ENCODE data around the gene MAS1.

DNA sequence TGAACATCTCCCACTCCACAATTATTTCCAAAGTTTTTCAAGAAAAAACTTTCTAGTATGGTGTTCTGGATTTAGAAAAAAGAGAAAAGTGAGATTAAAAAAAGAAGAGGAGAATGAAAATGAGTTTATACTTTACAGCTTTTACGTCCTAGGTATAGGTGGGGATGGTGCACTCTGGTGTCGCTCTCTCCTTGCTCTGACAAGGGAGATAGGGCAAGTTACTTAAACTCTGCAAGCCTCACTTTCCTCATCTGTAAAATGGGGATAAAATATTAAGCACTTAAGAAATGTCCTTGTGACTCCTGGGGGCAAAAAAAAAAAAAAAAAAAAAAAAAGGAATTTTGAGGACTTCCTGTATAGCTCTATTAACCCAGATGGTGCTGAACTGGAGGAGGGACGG, 4.5 kb upstream of the MAS1 start:
- TF ChIP-seq, protein P1, sequence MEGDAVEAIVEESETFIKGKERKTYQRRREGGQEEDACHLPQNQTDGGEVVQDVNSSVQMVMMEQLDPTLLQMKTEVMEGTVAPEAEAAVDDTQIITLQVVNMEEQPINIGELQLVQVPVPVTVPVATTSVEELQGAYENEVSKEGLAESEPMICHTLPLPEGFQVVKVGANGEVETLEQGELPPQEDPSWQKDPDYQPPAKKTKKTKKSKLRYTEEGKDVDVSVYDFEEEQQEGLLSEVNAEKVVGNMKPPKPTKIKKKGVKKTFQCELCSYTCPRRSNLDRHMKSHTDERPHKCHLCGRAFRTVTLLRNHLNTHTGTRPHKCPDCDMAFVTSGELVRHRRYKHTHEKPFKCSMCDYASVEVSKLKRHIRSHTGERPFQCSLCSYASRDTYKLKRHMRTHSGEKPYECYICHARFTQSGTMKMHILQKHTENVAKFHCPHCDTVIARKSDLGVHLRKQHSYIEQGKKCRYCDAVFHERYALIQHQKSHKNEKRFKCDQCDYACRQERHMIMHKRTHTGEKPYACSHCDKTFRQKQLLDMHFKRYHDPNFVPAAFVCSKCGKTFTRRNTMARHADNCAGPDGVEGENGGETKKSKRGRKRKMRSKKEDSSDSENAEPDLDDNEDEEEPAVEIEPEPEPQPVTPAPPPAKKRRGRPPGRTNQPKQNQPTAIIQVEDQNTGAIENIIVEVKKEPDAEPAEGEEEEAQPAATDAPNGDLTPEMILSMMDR (conservative IDR thresholded peaks at IDR 0.05; ENCODE audit: low read length): no peak
- no peak for TF ChIP-seq EZH2phosphoT487 (IDR thresholded peaks at IDR 0.05; ENCODE audit: borderline replicate concordance)

All from Loucy (cell line).